H1 (cell line): ENCODE data around the gene ENAH.

Experiments
- CHD1 ChIP-seq: IDR thresholded peaks from 2 replicates; pipeline ENCODE4 v1.6.1; 2012; ENCODE audit warnings: low read depth, low read length, improper control_type of control experiment
- CHD7 ChIP-seq: fragments of 300-600 bp; sonication (generic); IDR thresholded peaks from 2 replicates; pipeline ENCODE4 v1.7.1; 2012; ENCODE audit warnings: low read length, moderate library complexity, mild to moderate bottlenecking, inconsistent platforms; ENCODE audit not compliant: insufficient replicate concordance
- EGR1 ChIP-seq: IDR thresholded peaks from 2 replicates; pipeline ENCODE4 v1.6.1; 2011; ENCODE audit warnings: low read depth, low read length, borderline replicate concordance
- EP300 ChIP-seq, 2 experiments: IDR thresholded peaks; 1 replicate in 1 of 2; 2 replicates in 1 of 2; pipeline ENCODE4 v1.6.1; 2011 to 2012; ENCODE audit warnings: low read depth in 2 of 2, low read length in 2 of 2, mild to moderate bottlenecking in 2 of 2, borderline replicate concordance in 1 of 2, inconsistent platforms in 1 of 2, moderate library complexity in 1 of 2
- POLR2A ChIP-seq, 2 experiments: IDR thresholded peaks; 1 replicate in 1 of 2; 2 replicates in 1 of 2; pipeline ENCODE4 v1.6.1; 2011; ENCODE audit warnings: low read depth in 2 of 2, low read length in 2 of 2, mild to moderate bottlenecking in 2 of 2; ENCODE audit errors: control extremely low read depth in 1 of 2
- POLR2AphosphoS5 ChIP-seq: IDR thresholded peaks from 2 replicates; pipeline ENCODE4 v1.6.1; 2011; ENCODE audit warnings: low read depth, low read length
- SIN3A ChIP-seq, 2 experiments: IDR thresholded peaks in 1 of 2; conservative IDR thresholded peaks in 1 of 2; 2 replicates each; pipeline ENCODE4 v1.6.1; 2011 to 2012; ENCODE audit warnings: low read length in 2 of 2, improper control_type of control experiment in 1 of 2, low read depth in 1 of 2, mild to moderate bottlenecking in 1 of 2
- SIX5 ChIP-seq: IDR thresholded peaks from 2 replicates; pipeline ENCODE4 v1.6.1; 2011; ENCODE audit warnings: mild to moderate bottlenecking, low read depth, low read length
- YY1 ChIP-seq: IDR thresholded peaks from 2 replicates; pipeline ENCODE4 v1.6.1; 2011; ENCODE audit warnings: low read depth, mild to moderate bottlenecking, low read length
- TF ChIP-seq, protein P1 (sequence below), 3 experiments: IDR thresholded peaks; 1 replicate in 2 of 3; 2 replicates in 1 of 3; pipeline versions ENCODE4 v1.5.1 to v1.6.1; 2011; ENCODE audit warnings: low read length in 3 of 3, mild to moderate bottlenecking in 3 of 3, inconsistent platforms in 2 of 3, low read depth in 1 of 3, moderate library complexity in 1 of 3; ENCODE audit not compliant: insufficient read depth in 1 of 3; ENCODE audit errors: control extremely low read depth in 1 of 3
- TF ChIP-seq, protein P2 (sequence below): IDR thresholded peaks from 2 replicates; pipeline ENCODE4 v1.6.1; 2011; ENCODE audit warnings: low read depth, mild to moderate bottlenecking, low read length; ENCODE audit not compliant: insufficient read depth

GRCh38 chr1:225658041-225658440 is 5.1 kb upstream of the ENAH start:
- no peak for TF ChIP-seq CHD1
- TF ChIP-seq, protein P1, sequence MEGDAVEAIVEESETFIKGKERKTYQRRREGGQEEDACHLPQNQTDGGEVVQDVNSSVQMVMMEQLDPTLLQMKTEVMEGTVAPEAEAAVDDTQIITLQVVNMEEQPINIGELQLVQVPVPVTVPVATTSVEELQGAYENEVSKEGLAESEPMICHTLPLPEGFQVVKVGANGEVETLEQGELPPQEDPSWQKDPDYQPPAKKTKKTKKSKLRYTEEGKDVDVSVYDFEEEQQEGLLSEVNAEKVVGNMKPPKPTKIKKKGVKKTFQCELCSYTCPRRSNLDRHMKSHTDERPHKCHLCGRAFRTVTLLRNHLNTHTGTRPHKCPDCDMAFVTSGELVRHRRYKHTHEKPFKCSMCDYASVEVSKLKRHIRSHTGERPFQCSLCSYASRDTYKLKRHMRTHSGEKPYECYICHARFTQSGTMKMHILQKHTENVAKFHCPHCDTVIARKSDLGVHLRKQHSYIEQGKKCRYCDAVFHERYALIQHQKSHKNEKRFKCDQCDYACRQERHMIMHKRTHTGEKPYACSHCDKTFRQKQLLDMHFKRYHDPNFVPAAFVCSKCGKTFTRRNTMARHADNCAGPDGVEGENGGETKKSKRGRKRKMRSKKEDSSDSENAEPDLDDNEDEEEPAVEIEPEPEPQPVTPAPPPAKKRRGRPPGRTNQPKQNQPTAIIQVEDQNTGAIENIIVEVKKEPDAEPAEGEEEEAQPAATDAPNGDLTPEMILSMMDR (IDR thresholded peaks at IDR 0.05; ENCODE audit: control extremely low read depth in 1 of 3, insufficient read depth in 1 of 3, low read depth in 1 of 3, low read length in 3 of 3): no peak
- TF ChIP-seq, protein P2, sequence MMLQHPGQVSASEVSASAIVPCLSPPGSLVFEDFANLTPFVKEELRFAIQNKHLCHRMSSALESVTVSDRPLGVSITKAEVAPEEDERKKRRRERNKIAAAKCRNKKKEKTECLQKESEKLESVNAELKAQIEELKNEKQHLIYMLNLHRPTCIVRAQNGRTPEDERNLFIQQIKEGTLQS: no peak
- no peak for TF ChIP-seq SIX5
- no peak for TF ChIP-seq EGR1
- TF ChIP-seq POLR2AphosphoS5: no peak
- TF ChIP-seq POLR2A (IDR thresholded peaks at IDR 0.05; ENCODE audit: control extremely low read depth in 1 of 2, low read depth in 2 of 2, low read length in 2 of 2): no peak
- TF ChIP-seq YY1: no peak
- no peak for TF ChIP-seq CHD7
- no peak for TF ChIP-seq EP300 (IDR thresholded peaks at IDR 0.05; ENCODE audit: borderline replicate concordance in 1 of 2, low read depth in 2 of 2, low read length in 2 of 2)
- TF ChIP-seq SIN3A (conservative IDR thresholded peaks at IDR 0.05 in 1 of 2, IDR thresholded peaks at IDR 0.05 in 1 of 2; ENCODE audit: low read depth in 1 of 2, low read length in 2 of 2): no peak
